Upper lobe of left lung (tissue), 6 donors: ENCODE results near the gene EDC3. TPM values are rescaled to one million over a fixed set of nuclear protein-coding genes. Genes with fewer than 3 reads are reported as not detected.
A peak's percentile ranks its signal among the peaks of the same experiment; 100 is the strongest.

Experiments used
- ATAC-seq, 2 donors: fragments of 200-7000 bp; cut with Tn5 transposase; one replicate each; pipeline ENCODE4 v1.9.1; 2022; ENCODE audit warnings: mild to moderate bottlenecking in 2 of 2, moderate library complexity in 2 of 2; ENCODE audit not compliant: low FRiP score in 2 of 2
- DNase-seq, 2 donors: peaks; one replicate each; pipeline ENCODE4 v3.0.0-alpha.2; 2019 to 2020
- H3K27ac ChIP-seq, 4 donors: fragments of 200-600 bp; sonication (generic); one replicate each; pipeline ENCODE4 v1.5.1; 2016 to 2019
- H3K27me3 ChIP-seq, 4 donors: fragments of 200-600 bp; sonication (generic); one replicate each; pipeline ENCODE4 v1.5.1; 2017 to 2019
- H3K36me3 ChIP-seq, 4 donors: fragments of 200-600 bp; sonication (generic); one replicate each; pipeline ENCODE4 v1.5.1; 2016 to 2019
- H3K4me1 ChIP-seq, 4 donors: fragments of 200-600 bp; sonication (generic); one replicate each; pipeline ENCODE4 v1.5.1; 2018 to 2019
- H3K4me3 ChIP-seq, 4 donors: fragments of 200-600 bp; sonication (generic); one replicate each; pipeline ENCODE4 v1.5.1; 2017 to 2019; ENCODE audit warnings: mild to moderate bottlenecking in 2 of 4, moderate library complexity in 1 of 4
- H3K9me3 ChIP-seq, 4 donors: fragments of 200-600 bp; sonication (generic); one replicate each; pipeline ENCODE4 v1.5.1; 2018 to 2019
- CTCF ChIP-seq, 6 experiments: fragments of 450-650 bp in 4 of 6; fragments of 200-600 bp in 2 of 6; sonication (generic) in 2 of 6; IDR thresholded peaks; one replicate each; pipeline ENCODE4 v1.5.1; 2016 to 2019; ENCODE audit warnings: antibody characterized with exemption in 6 of 6
- EP300 ChIP-seq, 4 donors: sonication (generic); formaldehyde crosslinking; IDR thresholded peaks; one replicate each; pipeline ENCODE4 v1.5.1; 2017; ENCODE audit warnings: antibody characterized with exemption in 4 of 4, control low read depth in 2 of 4
- POLR2A ChIP-seq, 4 donors: fragments of 450-650 bp; IDR thresholded peaks; one replicate each; pipeline ENCODE4 v1.5.1; 2016 to 2017; ENCODE audit warnings: antibody characterized with exemption in 4 of 4, mild to moderate bottlenecking in 2 of 4
- POLR2AphosphoS5 ChIP-seq, 2 donors: sonication (generic); formaldehyde crosslinking; IDR thresholded peaks; one replicate each; pipeline ENCODE4 v1.5.1; 2017; ENCODE audit warnings: antibody characterized with exemption in 2 of 2
- WGBS, 2 donors: methylation state at CpG; one replicate each; pipeline ENCODE4 v1.1.5; 2017 to 2018; 5-methylcytosine and 5-hydroxymethylcytosine counted together
- total RNA-seq, 6 donors: library from RNA; depleted of rRNA in 4 of 6; stranded (reverse); fragments of >200 nt in 4 of 6; gene quantifications; one replicate each; pipeline versions ENCODE4 v1.1.0 to v1.2.1, GENCODE V29; 2016 to 2021
- donor health status: DM: no; HTN: no; CAD: no; lungs with moderate emphysema.
- donor health status: DM: no; HTN: yes; CAD: no; lungs with severe emphysema.

EDC3 gene
- total RNA-seq, 6 donors from 2014 or later, result 16.7 to 43.0 (median 27.7) TPM

DNA sequence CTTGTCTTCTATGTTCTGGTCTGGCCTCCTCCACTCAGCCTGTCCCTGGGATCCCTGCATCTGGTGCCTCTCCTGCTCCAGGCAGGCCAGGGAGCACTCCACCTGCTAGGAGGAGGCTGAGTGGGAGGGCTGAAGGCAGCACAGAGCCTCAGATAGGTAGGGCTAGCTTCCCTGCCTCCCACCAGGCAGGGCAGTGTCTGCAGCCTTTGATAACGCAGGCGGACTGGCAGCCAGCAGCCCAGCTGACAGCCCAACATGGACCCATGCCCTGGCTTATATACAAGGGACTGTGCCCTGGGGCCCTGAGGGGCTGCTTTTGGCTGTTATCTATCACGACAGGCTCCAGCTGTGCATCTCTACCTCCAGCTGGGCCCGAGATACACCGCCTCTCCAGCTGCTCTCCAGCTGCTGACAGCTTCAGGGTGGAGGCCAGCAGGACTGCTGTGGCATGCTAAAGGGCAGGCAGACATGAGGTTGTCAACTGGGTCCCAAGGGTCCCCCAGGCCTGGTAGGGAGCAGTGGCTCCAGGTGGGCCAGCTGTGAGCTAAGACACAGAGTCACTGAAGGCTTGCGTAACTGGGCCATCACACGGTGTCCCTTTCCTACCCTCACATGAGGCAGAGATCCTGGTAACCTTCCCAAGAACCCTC lies 85.4 kb downstream of the EDC3 start:
- WGBS, 2 donors, result 56 to 66% methylated on average over 2 to 5 of the region's 7 CpGs
- peak in 1 of 2 donors; percentile 39 for DNase-seq
- Histone ChIP-seq H3K4me1 (peaks cover 0 to 15% (median 5%) of the 10 kb centered on the region in 4 donors), H3K36me3 (no peaks in the 10 kb centered on the region), H3K9me3 (no peaks in the 10 kb centered on the region), H3K27me3 (no peaks in the 10 kb centered on the region), H3K27ac (no peak overlapping the region), H3K4me3 (no peak overlapping the region)
- ATAC-seq, result no peak
- TF ChIP-seq POLR2A (IDR thresholded peaks at IDR 0.05), result no peak

DNA sequence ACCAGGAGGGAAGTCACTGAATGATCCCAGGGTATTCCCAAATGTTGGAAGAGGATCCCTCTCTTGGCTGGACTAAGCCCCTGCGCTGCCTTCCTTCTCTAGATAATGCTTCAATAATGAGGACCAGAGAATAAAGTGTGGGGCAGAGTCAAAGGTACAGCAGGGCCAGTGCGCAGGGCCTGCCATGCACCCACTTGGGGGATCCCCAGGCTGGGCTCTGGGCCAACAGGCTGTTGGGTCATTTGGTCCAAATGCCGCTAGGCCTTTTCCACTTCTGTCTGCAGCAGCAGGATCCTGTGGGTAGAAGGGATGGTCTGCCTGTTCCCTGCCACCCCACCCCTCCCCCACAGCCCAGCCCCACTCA lies 85.9 kb downstream of the EDC3 start:
- no peak overlapping the region for H3K4me3 ChIP-seq
- no peak for TF ChIP-seq CTCF (IDR thresholded peaks at IDR 0.05)
- TF ChIP-seq POLR2AphosphoS5 (IDR thresholded peaks at IDR 0.05), result no peak
- no peak for TF ChIP-seq EP300 (IDR thresholded peaks at IDR 0.05)
- no peak for TF ChIP-seq POLR2A (IDR thresholded peaks at IDR 0.05)
- no peaks in the 10 kb centered on the region for H3K9me3 ChIP-seq
- peaks cover 0 to 15% (median 5%) of the 10 kb centered on the region in 4 donors for H3K4me1 ChIP-seq
- DNase-seq (no peak), ATAC-seq (no peak)
- no peak overlapping the region for H3K27ac ChIP-seq
- no peaks in the 10 kb centered on the region for H3K27me3 ChIP-seq
- WGBS, 2 donors, result 80 to 83% methylated on average over 3 of the region's 3 CpGs
- H3K36me3 ChIP-seq, result no peaks in the 10 kb centered on the region

DNA sequence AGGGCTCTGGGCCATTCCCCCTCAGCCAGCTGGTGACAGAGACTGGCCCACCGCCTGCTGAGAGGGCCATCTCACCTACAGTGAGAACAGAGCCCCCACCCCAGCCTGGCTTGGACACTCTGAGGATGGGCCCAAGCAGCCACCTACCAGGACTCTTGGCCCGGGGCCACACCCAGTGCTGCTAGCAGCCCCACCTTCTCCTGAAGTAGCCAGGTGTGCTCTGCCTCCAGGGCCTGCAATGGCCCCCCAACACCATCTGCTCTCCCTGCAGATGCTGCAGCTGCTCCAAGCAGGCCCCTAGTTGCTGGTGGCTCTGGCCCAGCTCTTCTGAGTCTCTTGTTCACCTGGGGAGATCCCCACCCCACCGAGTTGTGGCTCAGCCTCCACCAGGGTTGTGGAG lies 87.0 kb downstream of the EDC3 start:
- Histone ChIP-seq H3K36me3 (no peaks in the 10 kb centered on the region), H3K27ac (no peak overlapping the region)
- WGBS, 2 donors, result 75% methylated on average over 3 of the region's 3 CpGs; no CpG with 5 or more reads in 1 of the 2 donors

GRCh38 chr15:74605795-74606150 lies 90.1 kb downstream of the EDC3 start:
- Histone ChIP-seq H3K36me3 (no peaks in the 10 kb centered on the region), H3K27ac (no peak overlapping the region), H3K27me3 (no peaks in the 10 kb centered on the region), H3K4me1 (peaks cover 0 to 8% (median 0%) of the 10 kb centered on the region in 4 donors), H3K4me3 (no peak overlapping the region), H3K9me3 (no peaks in the 10 kb centered on the region)
- ATAC-seq, result no peak
- DNase-seq, result no peak
- TF ChIP-seq CTCF (IDR thresholded peaks at IDR 0.05) (no peak), POLR2A (IDR thresholded peaks at IDR 0.05) (no peak), EP300 (IDR thresholded peaks at IDR 0.05) (no peak), POLR2AphosphoS5 (IDR thresholded peaks at IDR 0.05) (no peak)
- WGBS, 2 donors, result 74 to 90% methylated on average over 1 of the region's 1 CpG

More for the DNA sequence above, 87.0 kb downstream of the EDC3 start:
- TF ChIP-seq CTCF (IDR thresholded peaks at IDR 0.05) (no peak), POLR2A (IDR thresholded peaks at IDR 0.05) (no peak), POLR2AphosphoS5 (IDR thresholded peaks at IDR 0.05) (no peak), EP300 (IDR thresholded peaks at IDR 0.05) (no peak)
- H3K9me3 ChIP-seq, result no peaks in the 10 kb centered on the region
- H3K4me1 ChIP-seq, result peaks cover 0 to 9% (median 0%) of the 10 kb centered on the region in 4 donors
- no peak overlapping the region for H3K4me3 ChIP-seq
- H3K27me3 ChIP-seq, result no peaks in the 10 kb centered on the region
- peak in 1 of 2 donors; percentile 36 for DNase-seq
- no peak for ATAC-seq

- Histone ChIP-seq H3K4me3 (no peak overlapping the region), H3K27ac (no peak overlapping the region), H3K36me3 (no peaks in the 10 kb centered on the region), H3K9me3 (no peaks in the 10 kb centered on the region), H3K4me1 (peaks cover 0 to 2% (median 0%) of the 10 kb centered on the region in 4 donors), H3K27me3 (no peaks in the 10 kb centered on the region)
- TF ChIP-seq POLR2A (IDR thresholded peaks at IDR 0.05) (no peak), POLR2AphosphoS5 (IDR thresholded peaks at IDR 0.05) (no peak), CTCF (IDR thresholded peaks at IDR 0.05) (no peak), EP300 (IDR thresholded peaks at IDR 0.05) (no peak)
- ATAC-seq, result no peak
- whole genome bisulfite sequencing, 2 donors, result 68 to 79% methylated on average over 11 to 12 of the region's 12 CpGs
- DNase-seq, result peak in 1 of 2 donors; percentile 45
Observed at GRCh38 chr15:74604983-74605794, 90.6 kb downstream of the EDC3 start.
